Naive thymus-derived CD8-positive, alpha-beta T cell (primary cell): ENCODE measurements around the gene CHST8. TPM values are rescaled to one million over a fixed set of nuclear protein-coding genes. Genes with fewer than 3 reads are reported as not detected.

Experiments
- ATAC-seq, 2 donors: fragments of 150-1000 bp; cut with Tn5 transposase in 1 of 2; sonication (Bioruptor Pico), chemical (Tn5 transposase) in 1 of 2; 1 replicate in 1 of 2; 2 replicates in 1 of 2; pipeline ENCODE4 v1.10.0; 2021; ENCODE audit warnings: mild to moderate bottlenecking in 2 of 2, moderate library complexity in 2 of 2
- POLR2A ChIA-PET: fragments of 350-600 bp; sonication (Branson Sonifier 250); formaldehyde crosslinking; loops from one replicate; lab custom pipeline; 2021; ENCODE audit warnings: antibody characterized with exemption; lab: Charles Lee
- DNase-seq, 10 donors: peaks; one replicate each; pipeline versions ENCODE4 v3.0.0 to v3.0.0-alpha.2; 2020 to 2022
- H3K27ac Mint-ChIP-seq, 10 donors: one replicate each; pipeline ENCODE4 v1.8.0; 2020 to 2022; ENCODE audit warnings: mild to moderate bottlenecking in 10 of 10, mixed read lengths in 10 of 10, moderate library complexity in 4 of 10, inconsistent platforms in 1 of 10
- H3K27me3 Mint-ChIP-seq, 5 donors: one replicate each; pipeline ENCODE4 v1.8.0; 2021 to 2022; ENCODE audit warnings: mixed read lengths in 5 of 5
- H3K36me3 Mint-ChIP-seq, 3 donors: one replicate each; pipeline ENCODE4 v1.8.0; 2020 to 2022; ENCODE audit warnings: mixed read lengths in 3 of 3, mild to moderate bottlenecking in 2 of 3, inconsistent platforms in 1 of 3
- H3K4me1 Mint-ChIP-seq, 4 donors: one replicate each; pipeline ENCODE4 v1.8.0; 2021 to 2022; ENCODE audit warnings: mixed read lengths in 4 of 4
- H3K4me3 Mint-ChIP-seq, 10 donors: one replicate each; pipeline ENCODE4 v1.8.0; 2020 to 2022; ENCODE audit warnings: mild to moderate bottlenecking in 10 of 10, mixed read lengths in 10 of 10, moderate library complexity in 6 of 10, inconsistent platforms in 1 of 10
- H3K9me3 Mint-ChIP-seq, 9 donors: one replicate each; pipeline ENCODE4 v1.8.0; 2020 to 2022; ENCODE audit warnings: mixed read lengths in 9 of 9, mild to moderate bottlenecking in 3 of 9, inconsistent platforms in 1 of 9, moderate library complexity in 1 of 9
- polyA plus RNA-seq, 3 donors: library from polyadenylated mRNA; unstranded; fragments of 300-500 nt; fragmentation: Illumina TruSeq; gene quantifications; one replicate each; pipeline ENCODE4 v1.2.3, GENCODE V29; 2021
- total RNA-seq, 8 experiments: library from RNA in 2 of 8; stranded (reverse) in 2 of 8; gene quantifications; one replicate each; pipeline ENCODE4 v1.2.3 and lab custom pipeline; 2021 to 2026

The CHST8 gene
- total and polyA plus RNA-seq, 5 experiments from 2014 or later: not detected

DNA sequence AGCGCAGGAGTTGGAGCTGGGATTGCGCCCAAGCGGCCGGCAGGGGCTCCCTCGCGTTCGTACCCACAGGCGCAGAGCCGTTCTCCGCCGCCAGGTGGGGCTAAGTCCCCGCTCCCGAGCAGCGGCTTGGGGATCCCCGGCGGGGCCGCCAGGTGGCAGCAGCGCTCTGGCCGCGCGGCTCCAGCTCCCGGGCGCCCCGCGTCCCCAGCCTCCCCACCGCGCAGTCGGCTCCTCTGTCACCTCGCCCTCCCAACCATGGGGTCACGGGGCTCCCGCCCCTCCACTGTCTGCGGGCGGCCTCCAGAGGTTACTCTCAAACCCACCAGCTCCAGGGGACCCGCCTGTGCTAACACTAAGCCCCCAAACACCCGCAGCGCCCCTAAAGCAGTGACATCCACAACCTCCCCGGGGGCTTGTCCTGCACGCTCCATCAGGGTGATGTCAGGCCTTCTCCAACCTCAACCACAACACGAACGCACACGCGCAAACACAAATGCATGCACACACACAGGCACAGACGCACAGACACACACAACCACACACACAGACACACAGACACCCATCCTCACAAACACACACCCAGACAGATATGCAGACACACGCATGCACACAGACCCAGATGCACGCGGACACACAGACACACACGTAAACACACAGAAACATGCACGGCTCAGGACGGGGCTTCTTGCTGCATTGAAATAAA is 156.5 kb downstream of the CHST8 start:
- Mint-ChIP-seq H3K9me3 (peaks cover 0 to 2% (median 0%) of the 10 kb centered on the region in 9 donors), H3K4me1 (peaks cover 6 to 14% (median 11%) of the 10 kb centered on the region in 4 donors), H3K36me3 (no peaks in the 10 kb centered on the region), H3K4me3 (peak overlapping the region in 7 of 10 donors; percentile 32 to 79 (median 50)), H3K27ac (no peak overlapping the region), H3K27me3 (peaks cover 27 to 69% (median 38%) of the 10 kb centered on the region in 5 donors)
- DNase-seq (peak; percentile 66 to 87 (median 83)), ATAC-seq (peak; percentile 95 to 98)
- POLR2A ChIA-PET: interaction anchor here (0.9 kb wide), 1 partner anchor 318 kb away, joined by 4 read pairs; no protein-coding TSS in a partner anchor

DNA sequence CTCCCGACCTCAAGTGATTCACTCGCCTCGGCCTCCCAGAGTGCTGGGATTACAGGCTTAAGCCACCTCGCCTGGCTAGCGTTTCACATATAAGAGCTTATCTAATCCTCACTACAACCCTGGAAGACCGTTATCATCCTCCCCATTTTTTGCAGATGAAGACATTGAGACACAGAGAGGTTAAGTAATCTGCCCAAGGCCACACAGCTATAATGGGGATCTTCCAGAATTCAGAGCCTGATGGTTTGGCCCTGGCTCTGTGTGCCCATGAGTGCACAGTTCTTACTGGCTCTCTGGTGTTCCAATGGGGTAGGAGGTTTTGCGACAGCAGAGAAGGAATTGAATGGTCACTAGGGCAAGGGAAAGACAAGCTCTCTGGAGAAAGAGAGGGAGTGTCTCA is 158.1 kb downstream of the CHST8 start:
- Mint-ChIP-seq H3K4me3 (no peak overlapping the region), H3K4me1 (peaks cover 6 to 17% (median 11%) of the 10 kb centered on the region in 4 donors), H3K36me3 (no peaks in the 10 kb centered on the region), H3K27ac (no peak overlapping the region), H3K9me3 (peaks cover 0 to 2% (median 0%) of the 10 kb centered on the region in 9 donors), H3K27me3 (peaks cover 27 to 67% (median 38%) of the 10 kb centered on the region in 5 donors)
- DNase-seq (no peak), ATAC-seq (no peak)
- POLR2A ChIA-PET: no interaction called here

DNA sequence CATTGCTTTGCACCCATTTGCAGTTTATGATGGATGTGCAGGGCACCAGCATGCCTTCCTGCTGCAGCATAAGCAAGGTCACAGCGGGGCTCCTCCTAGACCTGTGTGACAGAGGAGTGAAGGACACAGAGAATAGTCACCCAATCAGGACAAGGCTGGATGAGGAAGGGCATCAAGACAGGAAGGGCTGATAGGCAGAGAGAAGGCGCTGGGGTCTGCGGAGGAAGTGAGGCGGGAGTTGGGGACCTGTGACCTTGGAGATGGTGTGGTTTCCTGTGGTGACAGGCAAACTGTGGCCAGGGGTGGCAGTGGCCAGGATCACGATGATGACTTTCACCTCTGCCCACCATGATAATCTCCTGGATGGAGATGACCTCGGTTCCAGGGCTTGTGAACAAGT is 158.5 kb downstream of the CHST8 start:
- Mint-ChIP-seq H3K36me3 (no peaks in the 10 kb centered on the region), H3K27me3 (peaks cover 27 to 63% (median 38%) of the 10 kb centered on the region in 5 donors), H3K4me3 (no peak overlapping the region), H3K9me3 (peaks cover 0 to 2% (median 0%) of the 10 kb centered on the region in 9 donors), H3K4me1 (peaks cover 6 to 20% (median 12%) of the 10 kb centered on the region in 4 donors), H3K27ac (peak overlapping the region in 1 of 10 donors; percentile 7)
- DNase-seq (no peak), ATAC-seq (no peak)
- POLR2A ChIA-PET: no interaction called here

DNA sequence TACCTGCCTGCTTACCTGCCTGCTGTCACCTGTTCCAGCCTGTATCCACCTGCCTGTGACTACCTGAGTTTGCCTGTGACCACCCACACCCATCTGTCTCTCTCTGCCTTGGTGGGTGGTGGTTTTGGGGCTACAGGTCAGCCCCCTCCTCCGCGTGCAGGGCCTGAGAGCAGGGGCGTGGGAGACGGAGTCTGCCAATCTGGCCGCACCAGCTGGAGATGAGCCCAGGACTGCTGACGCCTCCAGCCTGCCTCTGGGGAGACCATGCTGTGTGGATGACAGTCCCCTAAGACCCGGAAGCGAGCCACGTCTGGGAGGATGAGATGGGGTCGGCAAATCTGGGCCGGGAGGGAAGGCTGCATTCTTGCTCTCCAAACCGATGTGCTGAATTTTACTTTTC is 159.0 kb downstream of the CHST8 start:
- no peak overlapping the region for H3K4me3 Mint-ChIP-seq
- POLR2A ChIA-PET: no interaction called here

DNA sequence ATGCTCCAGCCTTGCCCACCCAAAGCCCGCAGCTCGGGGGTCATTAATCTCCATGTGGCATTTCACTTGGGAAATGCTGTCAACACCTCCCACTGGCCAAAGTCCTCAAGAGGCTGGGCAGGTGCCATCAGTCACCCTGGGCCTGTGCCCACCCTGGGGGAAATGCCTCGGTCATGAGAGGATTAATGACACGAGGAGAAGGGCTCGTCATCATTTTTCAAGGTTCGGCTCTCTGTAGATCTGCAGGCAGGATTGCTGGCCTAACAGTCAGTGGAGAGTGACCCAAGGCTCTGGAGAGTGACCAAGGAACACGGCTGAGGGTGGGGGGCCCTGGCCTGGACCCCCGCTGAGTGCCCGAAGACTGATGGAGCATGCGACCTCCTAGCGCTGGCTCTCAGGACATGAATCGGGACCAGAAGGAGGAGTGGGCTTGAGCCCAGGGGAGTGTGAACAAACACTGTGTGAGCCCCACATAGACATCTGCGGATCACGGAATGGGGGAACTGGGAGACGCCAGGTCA is 159.7 kb downstream of the CHST8 start:
- Mint-ChIP-seq H3K4me3 (no peak overlapping the region), H3K27ac (no peak overlapping the region), H3K4me1 (peaks cover 6 to 20% (median 13%) of the 10 kb centered on the region in 4 donors), H3K36me3 (no peaks in the 10 kb centered on the region), H3K27me3 (peaks cover 19 to 59% (median 31%) of the 10 kb centered on the region in 5 donors), H3K9me3 (peaks cover 0 to 2% (median 0%) of the 10 kb centered on the region in 9 donors)
- POLR2A ChIA-PET: no interaction called here
- ATAC-seq (no peak), DNase-seq (no peak)

More for the DNA sequence above, 159.0 kb downstream of the CHST8 start:
- peaks cover 6 to 20% (median 12%) of the 10 kb centered on the region in 4 donors for H3K4me1 Mint-ChIP-seq
- peaks cover 0 to 2% (median 0%) of the 10 kb centered on the region in 9 donors for H3K9me3 Mint-ChIP-seq
- no peak for ATAC-seq
- peaks cover 23 to 62% (median 35%) of the 10 kb centered on the region in 5 donors for H3K27me3 Mint-ChIP-seq
- no peak overlapping the region for H3K27ac Mint-ChIP-seq
- DNase-seq: no peak
- no peaks in the 10 kb centered on the region for H3K36me3 Mint-ChIP-seq

DNA sequence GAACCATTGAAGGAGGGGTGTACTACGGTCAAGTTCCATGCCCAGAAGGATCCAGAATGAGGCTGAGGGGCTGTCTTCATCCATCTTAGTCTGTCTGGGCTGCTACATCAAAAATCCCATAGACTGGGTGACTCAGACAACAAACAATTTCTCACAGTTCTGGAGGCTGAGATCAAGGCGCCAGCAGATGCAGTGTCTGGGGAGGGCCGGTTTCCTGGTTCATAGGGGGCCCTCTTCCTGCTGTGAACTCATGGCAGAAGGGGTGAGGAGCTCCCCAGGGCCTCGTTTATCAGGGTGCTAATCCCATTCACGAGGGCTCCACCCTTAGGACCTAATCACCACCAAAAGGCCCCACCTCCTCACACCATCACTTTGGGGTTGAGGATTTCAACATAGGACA is 160.2 kb downstream of the CHST8 start:
- DNase-seq (no peak), ATAC-seq (no peak)
- Mint-ChIP-seq H3K36me3 (no peaks in the 10 kb centered on the region), H3K27me3 (peaks cover 19 to 63% (median 31%) of the 10 kb centered on the region in 5 donors), H3K4me3 (no peak overlapping the region), H3K9me3 (peaks cover 0 to 2% (median 0%) of the 10 kb centered on the region in 9 donors), H3K27ac (no peak overlapping the region), H3K4me1 (peaks cover 6 to 20% (median 13%) of the 10 kb centered on the region in 4 donors)
- POLR2A ChIA-PET: no interaction called here

DNA sequence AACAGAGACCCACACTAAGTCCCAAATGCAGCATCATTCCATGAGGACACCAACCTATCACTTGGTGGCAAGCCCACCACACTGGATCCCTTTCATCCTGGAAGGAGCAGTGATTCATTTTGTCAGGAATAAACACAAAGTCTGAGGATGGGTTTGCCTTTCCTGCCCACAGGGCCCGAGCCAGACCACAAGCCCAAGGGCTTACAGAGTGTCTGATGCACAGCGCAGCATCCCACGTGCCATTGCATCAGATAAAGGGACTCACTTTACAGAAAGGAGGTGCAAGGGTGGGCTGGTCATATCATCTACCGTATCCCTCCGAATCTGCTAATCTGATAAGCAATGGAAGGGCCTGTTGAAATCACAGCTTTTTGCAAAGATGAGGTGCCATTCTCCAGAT is 162.7 kb downstream of the CHST8 start:
- no peak for DNase-seq
- peaks cover 20 to 72% (median 27%) of the 10 kb centered on the region in 5 donors for H3K27me3 Mint-ChIP-seq
- POLR2A ChIA-PET: no interaction called here
- no peaks in the 10 kb centered on the region for H3K9me3 Mint-ChIP-seq
- no peaks in the 10 kb centered on the region for H3K36me3 Mint-ChIP-seq
- H3K4me1 Mint-ChIP-seq: peaks cover 0 to 7% (median 4%) of the 10 kb centered on the region in 4 donors
- H3K27ac Mint-ChIP-seq: no peak overlapping the region
- no peak for ATAC-seq
- H3K4me3 Mint-ChIP-seq: no peak overlapping the region

DNA sequence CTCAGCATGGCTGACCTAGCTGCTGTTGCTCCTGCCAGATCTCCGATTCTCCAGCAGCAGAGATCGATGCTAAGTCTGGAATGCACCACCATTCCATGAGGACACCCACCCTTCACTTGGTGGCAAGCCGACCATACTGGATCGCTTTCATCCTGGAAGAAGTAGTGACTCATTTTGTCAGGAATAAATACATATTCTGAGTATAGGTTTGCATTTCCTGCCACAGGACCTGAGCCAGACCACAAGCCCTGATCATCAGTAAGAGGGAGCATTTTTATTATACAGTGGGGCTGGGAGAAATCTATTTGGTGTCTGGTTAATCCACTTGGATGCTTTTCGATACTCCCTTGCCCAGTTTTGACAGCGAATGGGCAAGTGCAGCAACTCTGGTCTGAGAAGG is 164.0 kb downstream of the CHST8 start:
- Mint-ChIP-seq H3K27me3 (peaks cover 15 to 59% (median 18%) of the 10 kb centered on the region in 5 donors), H3K36me3 (no peaks in the 10 kb centered on the region), H3K27ac (no peak overlapping the region), H3K4me3 (no peak overlapping the region), H3K9me3 (no peaks in the 10 kb centered on the region), H3K4me1 (peaks cover 0 to 7% (median 4%) of the 10 kb centered on the region in 4 donors)
- POLR2A ChIA-PET: interaction anchor here (0.6 kb wide), 1 partner anchor 640 kb away, joined by 4 read pairs; no protein-coding TSS in a partner anchor
- DNase-seq (no peak), ATAC-seq (no peak)

DNA sequence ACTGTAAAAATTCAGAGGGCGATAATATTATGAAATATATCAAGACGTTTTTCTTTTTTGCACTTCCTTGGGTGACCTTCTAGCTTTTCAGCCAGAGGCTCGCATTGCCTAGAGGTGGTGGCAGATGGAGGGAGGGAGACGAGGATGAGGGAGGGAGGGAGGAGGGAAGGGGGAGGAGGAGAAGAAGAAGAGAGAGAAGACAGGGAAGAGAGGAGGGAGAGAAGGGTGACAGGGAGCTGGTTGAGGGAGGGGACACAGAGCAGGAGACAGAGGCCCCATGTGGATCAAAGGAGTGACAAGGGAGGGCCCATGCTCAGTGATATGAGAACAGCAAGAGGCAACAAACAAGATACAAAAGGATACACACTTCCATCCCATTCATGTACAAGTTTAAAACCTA is 166.9 kb downstream of the CHST8 start:
- POLR2A ChIA-PET: no interaction called here

DNA sequence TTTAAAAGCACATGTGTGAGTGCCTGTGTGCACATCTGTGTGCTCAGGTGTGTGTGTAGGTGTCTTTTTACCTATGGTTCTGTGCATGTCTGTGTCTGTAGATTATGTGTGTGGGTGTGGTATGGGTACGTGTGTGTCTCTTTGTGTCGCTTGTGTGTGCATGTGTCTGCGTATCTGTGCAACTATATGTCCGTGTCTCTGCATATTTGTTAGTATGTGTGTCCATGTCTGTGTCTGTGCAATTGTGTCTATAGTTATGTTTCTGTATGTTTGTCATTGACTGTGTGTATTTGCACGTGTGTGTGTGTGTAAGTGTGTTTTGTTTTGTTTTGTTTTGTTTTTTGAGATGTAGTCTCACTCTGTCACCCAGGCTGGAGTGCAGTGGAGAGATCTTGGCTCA is 167.6 kb downstream of the CHST8 start:
- no peak overlapping the region for H3K4me3 Mint-ChIP-seq
- H3K27me3 Mint-ChIP-seq: peaks cover 22 to 54% (median 36%) of the 10 kb centered on the region in 5 donors
- H3K36me3 Mint-ChIP-seq: no peaks in the 10 kb centered on the region
- DNase-seq (no peak), ATAC-seq (no peak)
- H3K9me3 Mint-ChIP-seq: no peaks in the 10 kb centered on the region
- H3K4me1 Mint-ChIP-seq: peaks cover 0 to 7% (median 4%) of the 10 kb centered on the region in 4 donors
- POLR2A ChIA-PET: no interaction called here
- H3K27ac Mint-ChIP-seq: no peak overlapping the region

More for the DNA sequence above, 166.9 kb downstream of the CHST8 start:
- no peaks in the 10 kb centered on the region for H3K9me3 Mint-ChIP-seq
- H3K27ac Mint-ChIP-seq: no peak overlapping the region
- no peak for DNase-seq
- peaks cover 20 to 52% (median 32%) of the 10 kb centered on the region in 5 donors for H3K27me3 Mint-ChIP-seq
- H3K4me1 Mint-ChIP-seq: peaks cover 0 to 7% (median 4%) of the 10 kb centered on the region in 4 donors
- H3K4me3 Mint-ChIP-seq: no peak overlapping the region
- no peaks in the 10 kb centered on the region for H3K36me3 Mint-ChIP-seq
- no peak for ATAC-seq

DNA sequence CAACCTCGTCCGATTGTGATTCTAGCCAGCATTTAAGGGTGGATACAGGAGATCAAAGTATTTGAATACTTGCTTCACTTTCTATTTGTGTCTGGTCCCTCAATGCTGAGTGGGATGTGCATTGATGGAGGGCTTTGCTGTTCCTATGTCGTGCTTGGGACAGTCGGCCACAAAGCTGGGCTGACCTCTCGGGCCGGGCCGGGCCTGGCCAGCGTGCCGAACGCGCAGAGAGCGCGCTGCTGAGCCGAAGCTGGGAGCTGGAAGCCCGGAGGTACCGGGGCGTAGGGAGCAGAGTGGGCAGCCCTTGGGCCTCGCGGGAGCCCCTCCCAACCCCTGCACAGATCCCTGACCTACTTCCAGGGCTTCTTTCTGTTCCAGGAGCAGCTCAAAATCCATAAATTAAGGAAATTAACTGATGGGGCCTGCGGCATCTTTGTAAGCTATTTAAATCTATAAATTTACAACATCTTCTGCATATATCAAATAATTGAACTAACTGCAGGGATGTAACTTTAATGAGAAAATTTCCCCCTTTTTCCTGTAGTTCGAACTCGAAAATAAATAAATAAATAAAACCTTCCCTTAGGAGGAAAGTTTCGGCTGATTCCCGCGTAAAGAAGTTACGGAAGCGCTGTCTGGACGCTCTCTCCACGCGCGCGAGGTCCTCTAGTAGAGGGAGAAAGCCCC is 173.1 kb downstream of the CHST8 start:
- Mint-ChIP-seq H3K27ac (no peak overlapping the region), H3K9me3 (no peaks in the 10 kb centered on the region), H3K36me3 (no peaks in the 10 kb centered on the region), H3K4me1 (peaks cover 0 to 9% (median 2%) of the 10 kb centered on the region in 4 donors), H3K4me3 (peak overlapping the region; percentile 42 to 75 (median 58)), H3K27me3 (peaks cover 16 to 60% (median 30%) of the 10 kb centered on the region in 5 donors)
- POLR2A ChIA-PET: no interaction called here
- DNase-seq (peak in 1 of 10 donors; percentile 31), ATAC-seq (no peak)

DNA sequence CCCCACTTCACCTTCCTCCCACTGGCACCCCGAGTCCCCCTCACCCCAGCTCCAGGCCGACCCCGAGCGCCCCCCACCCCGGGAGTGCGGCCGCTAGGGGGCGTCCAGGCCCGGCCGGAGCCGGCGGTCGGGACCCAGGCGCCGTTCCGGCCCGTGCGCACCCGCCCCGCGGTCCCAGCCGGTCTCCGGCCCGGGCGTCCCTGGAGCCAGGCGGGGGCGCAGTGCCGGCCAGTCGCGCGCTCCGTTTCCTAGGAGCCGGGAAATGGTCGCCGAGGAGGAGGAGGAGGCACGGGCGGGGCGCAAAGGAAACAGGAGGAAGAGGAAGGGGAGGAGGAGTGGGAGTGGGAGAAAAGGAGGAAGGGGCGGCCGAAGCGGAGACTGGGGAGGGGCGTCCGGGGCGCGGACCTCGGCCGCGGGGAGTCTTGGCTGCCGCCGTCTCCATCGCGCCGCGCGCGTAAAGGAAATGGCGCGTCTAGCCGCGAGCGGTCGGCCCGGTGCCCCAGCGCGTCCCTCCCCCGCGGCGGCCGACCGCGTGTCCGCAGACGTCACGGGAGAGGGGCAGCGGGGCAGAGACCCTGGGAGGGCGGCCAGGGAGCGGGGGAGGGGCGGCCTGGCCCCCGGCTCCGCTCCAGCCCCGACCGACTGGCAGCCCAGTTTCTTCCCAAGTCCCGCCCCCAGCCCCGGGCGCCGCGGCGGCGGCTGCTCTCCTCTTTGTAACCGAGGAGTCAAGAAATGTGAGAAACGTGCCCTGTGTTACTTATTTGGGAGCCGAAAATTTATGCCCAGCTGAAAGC is 173.8 kb downstream of the CHST8 start:
- Mint-ChIP-seq H3K36me3 (no peaks in the 10 kb centered on the region), H3K4me1 (peaks cover 0 to 9% (median 2%) of the 10 kb centered on the region in 4 donors), H3K27me3 (peaks cover 16 to 65% (median 33%) of the 10 kb centered on the region in 5 donors), H3K27ac (no peak overlapping the region), H3K9me3 (no peaks in the 10 kb centered on the region), H3K4me3 (peak overlapping the region; percentile 42 to 77 (median 62))
- POLR2A ChIA-PET: no interaction called here
- DNase-seq: peak in 4 of 10 donors; percentile 13 to 58 (median 34)
- peak in 1 of 2 donors; percentile 63 for ATAC-seq
